Tibial nerve (tissue), 4 donors: ENCODE results near the gene ATRNL1.

Experiments used
- EP300 ChIP-seq, 2 donors: sonication (generic); formaldehyde crosslinking; IDR thresholded peaks; one replicate each; pipeline ENCODE4 v1.6.1; 2017; ENCODE audit warnings: antibody characterized with exemption in 2 of 2, mild to moderate bottlenecking in 1 of 2
- POLR2A ChIP-seq, 2 donors: fragments of 450-650 bp; IDR thresholded peaks; one replicate each; pipeline ENCODE4 v1.6.1; 2017; ENCODE audit warnings: antibody characterized with exemption in 2 of 2, mild to moderate bottlenecking in 2 of 2, moderate library complexity in 2 of 2
- TF ChIP-seq, protein P1 (sequence below), 5 experiments: fragments of 200-600 bp in 3 of 5; fragments of 450-650 bp in 2 of 5; sonication (generic) in 3 of 5; IDR thresholded peaks; one replicate each; pipeline ENCODE4 v1.5.1; 2016 to 2019; ENCODE audit warnings: antibody characterized with exemption in 5 of 5, mild to moderate bottlenecking in 3 of 5, moderate library complexity in 2 of 5

DNA sequence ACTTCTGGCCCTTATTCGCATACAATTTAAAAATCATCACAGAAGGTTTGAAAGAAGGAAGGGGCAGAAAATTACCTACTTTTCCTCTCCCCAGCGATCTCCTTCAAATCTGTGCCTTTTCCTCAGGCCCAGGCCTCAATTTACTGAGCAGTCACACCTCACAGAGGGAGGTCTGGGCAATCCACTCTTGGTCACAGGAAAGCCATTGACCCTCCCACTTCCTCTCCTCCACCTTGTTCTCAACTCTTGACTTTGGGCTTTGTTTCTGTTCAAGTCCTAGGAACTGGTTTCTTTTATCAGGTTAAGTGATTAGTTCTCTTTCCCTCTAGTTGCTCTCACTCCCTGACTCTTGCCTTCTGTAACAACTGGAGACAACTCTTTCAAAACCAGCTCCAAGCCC is 37.0 kb upstream of the ATRNL1 start:
- TF ChIP-seq, protein P1, sequence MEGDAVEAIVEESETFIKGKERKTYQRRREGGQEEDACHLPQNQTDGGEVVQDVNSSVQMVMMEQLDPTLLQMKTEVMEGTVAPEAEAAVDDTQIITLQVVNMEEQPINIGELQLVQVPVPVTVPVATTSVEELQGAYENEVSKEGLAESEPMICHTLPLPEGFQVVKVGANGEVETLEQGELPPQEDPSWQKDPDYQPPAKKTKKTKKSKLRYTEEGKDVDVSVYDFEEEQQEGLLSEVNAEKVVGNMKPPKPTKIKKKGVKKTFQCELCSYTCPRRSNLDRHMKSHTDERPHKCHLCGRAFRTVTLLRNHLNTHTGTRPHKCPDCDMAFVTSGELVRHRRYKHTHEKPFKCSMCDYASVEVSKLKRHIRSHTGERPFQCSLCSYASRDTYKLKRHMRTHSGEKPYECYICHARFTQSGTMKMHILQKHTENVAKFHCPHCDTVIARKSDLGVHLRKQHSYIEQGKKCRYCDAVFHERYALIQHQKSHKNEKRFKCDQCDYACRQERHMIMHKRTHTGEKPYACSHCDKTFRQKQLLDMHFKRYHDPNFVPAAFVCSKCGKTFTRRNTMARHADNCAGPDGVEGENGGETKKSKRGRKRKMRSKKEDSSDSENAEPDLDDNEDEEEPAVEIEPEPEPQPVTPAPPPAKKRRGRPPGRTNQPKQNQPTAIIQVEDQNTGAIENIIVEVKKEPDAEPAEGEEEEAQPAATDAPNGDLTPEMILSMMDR (IDR thresholded peaks at IDR 0.05), result no peak
- TF ChIP-seq EP300 (IDR thresholded peaks at IDR 0.05), result no peak
- TF ChIP-seq POLR2A (IDR thresholded peaks at IDR 0.05), result no peak
